Nephron (organoid): ENCODE data around the gene WWOX.

ENCODE experiments used
- H3K27ac Mint-ChIP-seq, 3 experiments: 2 replicates each; pipeline ENCODE4 v1.8.0; 2020; ENCODE audit warnings: mixed read lengths in 3 of 3, mild to moderate bottlenecking in 2 of 3, moderate library complexity in 1 of 3
- H3K27me3 Mint-ChIP-seq: 2 replicates; pipeline ENCODE4 v1.8.0; 2021; ENCODE audit warnings: low read depth, mild to moderate bottlenecking, moderate library complexity, mixed read lengths
- H3K36me3 Mint-ChIP-seq: 2 replicates; pipeline ENCODE4 v1.8.0; 2020; ENCODE audit warnings: low read depth, mixed read lengths
- H3K4me1 Mint-ChIP-seq: 2 replicates; pipeline ENCODE4 v1.8.0; 2020; ENCODE audit warnings: mixed read lengths
- H3K4me3 Mint-ChIP-seq, 3 experiments: 2 replicates each; pipeline ENCODE4 v1.8.0; 2020; ENCODE audit warnings: mild to moderate bottlenecking in 3 of 3, mixed read lengths in 3 of 3, moderate library complexity in 2 of 3
- H3K9me3 Mint-ChIP-seq: 2 replicates; pipeline ENCODE4 v1.8.0; 2020; ENCODE audit warnings: mixed read lengths
- CTCF ChIP-seq, 3 experiments: fragments of 200-600 bp; sonication (generic); IDR thresholded peaks; one replicate each; pipeline ENCODE4 v1.5.0; 2021; ENCODE audit warnings: antibody characterized with exemption in 3 of 3; ENCODE audit not compliant: unreplicated experiment in 3 of 3

The WWOX gene

GRCh38 chr16:78352184-78352583, 252.7 kb downstream of the WWOX start:
- TF ChIP-seq CTCF (IDR thresholded peaks at IDR 0.05; ENCODE audit: unreplicated experiment in 3 of 3) = no peak
- Mint-ChIP-seq H3K36me3 (no peaks in the 10 kb centered on the region), H3K27me3 (peaks cover 13% of the 10 kb centered on the region), H3K27ac (no peak overlapping the region), H3K4me1 (no peaks in the 10 kb centered on the region), H3K9me3 (peaks cover 9% of the 10 kb centered on the region), H3K4me3 (no peak overlapping the region)

GRCh38 chr16:78353640-78354275, 254.3 kb downstream of the WWOX start:
- Mint-ChIP-seq H3K4me3 (no peak overlapping the region), H3K36me3 (no peaks in the 10 kb centered on the region), H3K9me3 (peaks cover 6% of the 10 kb centered on the region), H3K4me1 (no peaks in the 10 kb centered on the region), H3K27me3 (peaks cover 16% of the 10 kb centered on the region), H3K27ac (no peak overlapping the region)
- no peak for TF ChIP-seq CTCF (IDR thresholded peaks at IDR 0.05; ENCODE audit: unreplicated experiment in 3 of 3)

- Mint-ChIP-seq H3K27me3 (peaks cover 3% of the 10 kb centered on the region), H3K9me3 (no peaks in the 10 kb centered on the region), H3K36me3 (no peaks in the 10 kb centered on the region), H3K27ac (peak overlapping the region in 2 of 3 experiments; percentile 36 to 52), H3K4me1 (peaks cover 40% of the 10 kb centered on the region), H3K4me3 (no peak overlapping the region)
- no peak for TF ChIP-seq CTCF (IDR thresholded peaks at IDR 0.05; ENCODE audit: unreplicated experiment in 3 of 3)
These were observed 263.2 kb downstream of the WWOX start for GRCh38 chr16:78362524-78363135.

- Mint-ChIP-seq H3K4me3 (no peak overlapping the region), H3K4me1 (peaks cover 40% of the 10 kb centered on the region), H3K36me3 (no peaks in the 10 kb centered on the region), H3K9me3 (no peaks in the 10 kb centered on the region), H3K27ac (peak overlapping the region in 1 of 3 experiments; percentile 54), H3K27me3 (no peaks in the 10 kb centered on the region)
- TF ChIP-seq CTCF (IDR thresholded peaks at IDR 0.05; ENCODE audit: unreplicated experiment in 3 of 3) = peak in 1 of 3 experiments; percentile 19
These were observed 264.5 kb downstream of the WWOX start for GRCh38 chr16:78363843-78364555.

GRCh38 chr16:78364556-78364880, 265.1 kb downstream of the WWOX start:
- no peak overlapping the region for H3K27ac Mint-ChIP-seq
- TF ChIP-seq CTCF (IDR thresholded peaks at IDR 0.05; ENCODE audit: unreplicated experiment in 3 of 3) = no peak
- H3K4me1 Mint-ChIP-seq = peaks cover 40% of the 10 kb centered on the region
- no peaks in the 10 kb centered on the region for H3K27me3 Mint-ChIP-seq
- H3K36me3 Mint-ChIP-seq = no peaks in the 10 kb centered on the region
- no peak overlapping the region for H3K4me3 Mint-ChIP-seq
- peaks cover 2% of the 10 kb centered on the region for H3K9me3 Mint-ChIP-seq
